HG03571 (cell line): Measurements from ENCODE around the gene RPS6KA5.

Source experiments
- ATAC-seq: cut with Tn5 transposase; IDR thresholded peaks from one replicate; pipeline ENCODE4 v1.9.1; 2021; ENCODE audit not compliant: unreplicated experiment

Gene RPS6KA5

DNA sequence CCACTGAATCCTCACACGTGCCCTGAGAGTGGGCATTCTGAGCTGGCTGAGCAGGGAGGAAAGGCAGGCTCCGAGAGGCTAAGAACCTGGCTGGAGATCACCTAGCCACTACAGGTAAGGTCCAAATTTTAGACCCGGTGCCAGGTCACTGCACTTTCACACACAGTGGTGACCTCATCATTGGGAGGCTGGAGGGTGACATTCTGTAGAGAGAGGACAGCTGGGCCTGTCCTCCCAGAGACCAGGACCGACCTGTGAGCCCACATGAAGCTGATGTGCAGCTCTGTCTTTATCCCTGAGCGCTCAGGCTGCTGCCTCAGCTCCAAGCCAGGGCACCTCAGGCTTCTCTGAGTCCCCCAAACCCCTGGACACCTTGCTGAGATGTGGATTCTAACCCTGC is 248.3 kb downstream of the RPS6KA5 start:
- no peak for ATAC-seq

DNA sequence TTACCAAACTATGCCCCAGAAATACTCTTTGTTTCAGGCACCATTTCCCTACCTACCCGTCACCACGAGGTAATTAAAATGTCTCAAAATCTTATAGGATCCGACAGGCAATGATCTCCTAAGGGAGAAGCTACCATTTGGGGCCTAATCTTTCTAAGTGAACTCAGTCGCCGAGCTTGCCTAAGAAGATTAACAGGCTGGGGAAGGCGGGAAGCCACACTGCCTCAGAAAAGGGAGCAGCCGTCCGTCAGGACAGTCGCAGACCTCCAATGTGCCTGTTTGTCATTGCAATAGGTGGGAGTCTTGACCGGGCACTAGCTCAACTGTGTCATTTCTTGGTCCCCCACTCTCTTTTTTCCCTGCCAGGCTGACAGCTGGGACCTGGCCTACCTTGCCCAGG is 248.8 kb downstream of the RPS6KA5 start:
- ATAC-seq, result no peak

DNA sequence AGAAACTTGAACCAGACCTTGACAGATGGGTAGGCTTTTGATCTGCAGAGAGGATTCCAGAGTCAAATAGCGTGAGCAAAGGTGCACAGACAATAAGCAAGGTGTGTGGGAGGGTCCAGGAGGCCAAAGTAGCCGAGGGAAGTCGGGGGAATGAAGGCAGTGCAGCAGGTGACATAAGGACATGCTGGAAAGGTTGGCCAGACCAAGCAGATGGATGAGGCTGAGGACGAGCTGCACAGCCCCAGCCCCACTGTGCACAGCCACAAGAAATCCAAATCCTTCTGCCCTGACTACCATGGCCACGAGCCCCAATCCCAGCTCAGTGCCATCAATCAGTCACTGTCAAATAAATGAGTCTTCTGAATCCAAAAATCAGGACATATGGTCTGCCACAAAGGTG is 249.6 kb downstream of the RPS6KA5 start:
- ATAC-seq, result no peak

DNA sequence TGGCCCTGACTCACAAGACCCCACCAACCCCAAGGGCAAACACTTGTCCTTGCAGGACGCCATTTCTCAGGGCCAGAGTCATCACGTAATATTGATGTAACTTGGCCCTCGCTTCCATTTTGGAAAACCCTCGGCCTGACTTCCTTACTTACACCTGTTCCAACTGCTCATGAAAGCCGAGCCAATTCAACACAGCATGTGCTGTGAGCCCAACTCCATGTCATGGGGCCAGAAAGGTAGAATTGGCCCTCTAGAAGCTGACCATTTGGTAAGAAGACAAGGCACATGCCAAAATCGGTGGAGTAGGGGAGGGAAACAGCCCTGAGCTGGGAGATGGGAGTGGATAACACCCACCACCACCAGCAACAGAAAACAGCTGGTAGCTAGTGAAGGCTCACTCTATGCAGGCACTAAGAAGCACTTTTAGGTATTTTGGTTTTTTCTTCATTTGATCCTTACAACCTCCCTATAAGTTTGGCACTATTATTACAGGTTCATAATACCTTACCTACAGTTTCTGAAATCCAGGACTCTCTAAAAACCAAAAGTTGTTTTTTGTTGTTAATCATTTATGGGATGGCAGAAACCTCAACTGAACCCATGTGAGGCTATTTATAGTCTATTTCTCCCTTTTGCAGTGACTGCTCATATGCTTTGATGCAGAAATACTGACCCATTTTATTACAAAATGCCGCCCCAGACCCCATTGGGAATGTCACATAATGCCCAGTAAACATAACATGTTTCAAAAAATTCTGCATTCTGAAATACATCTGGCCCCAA is 250.7 kb downstream of the RPS6KA5 start:
- ATAC-seq, result no peak

DNA sequence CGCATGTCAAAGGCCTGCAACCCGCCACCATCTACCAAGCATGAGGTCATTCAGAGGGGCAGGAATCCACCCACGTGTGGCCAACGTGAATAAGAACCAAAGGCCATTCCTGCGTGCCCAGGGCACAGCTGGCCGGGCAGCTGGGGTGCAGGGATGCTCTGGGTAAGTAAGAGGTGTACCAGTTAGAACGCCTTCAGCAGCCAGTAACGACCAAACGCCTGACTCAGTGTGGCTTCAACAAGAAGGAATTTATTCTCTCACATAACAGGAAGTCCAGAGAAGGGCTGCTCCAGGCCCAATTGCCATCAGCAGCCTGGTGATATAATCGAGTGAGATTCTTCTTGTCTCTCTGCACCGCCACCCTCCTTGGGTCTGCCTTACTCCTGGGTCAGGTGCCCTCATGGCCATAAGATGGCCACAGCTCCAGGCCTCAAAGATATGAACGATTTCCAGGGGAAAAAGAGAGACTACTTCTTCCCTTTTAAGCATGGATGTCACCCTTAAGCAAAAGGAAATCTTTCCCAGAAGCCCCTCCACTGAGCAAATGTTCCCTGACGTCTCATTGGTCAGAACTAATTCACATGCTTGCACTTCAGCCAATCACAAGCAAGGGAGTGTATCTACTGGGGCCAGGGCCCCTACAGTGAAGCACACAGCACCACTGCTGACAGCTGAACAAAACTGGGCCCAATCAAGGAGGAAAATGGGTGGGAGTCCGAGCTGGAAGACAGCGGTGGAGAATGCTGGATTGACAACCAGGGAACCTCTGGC is 251.5 kb downstream of the RPS6KA5 start:
- no peak for ATAC-seq

GRCh38 chr14:90807060-90807459 is 253.4 kb downstream of the RPS6KA5 start:
- ATAC-seq, result no peak

DNA sequence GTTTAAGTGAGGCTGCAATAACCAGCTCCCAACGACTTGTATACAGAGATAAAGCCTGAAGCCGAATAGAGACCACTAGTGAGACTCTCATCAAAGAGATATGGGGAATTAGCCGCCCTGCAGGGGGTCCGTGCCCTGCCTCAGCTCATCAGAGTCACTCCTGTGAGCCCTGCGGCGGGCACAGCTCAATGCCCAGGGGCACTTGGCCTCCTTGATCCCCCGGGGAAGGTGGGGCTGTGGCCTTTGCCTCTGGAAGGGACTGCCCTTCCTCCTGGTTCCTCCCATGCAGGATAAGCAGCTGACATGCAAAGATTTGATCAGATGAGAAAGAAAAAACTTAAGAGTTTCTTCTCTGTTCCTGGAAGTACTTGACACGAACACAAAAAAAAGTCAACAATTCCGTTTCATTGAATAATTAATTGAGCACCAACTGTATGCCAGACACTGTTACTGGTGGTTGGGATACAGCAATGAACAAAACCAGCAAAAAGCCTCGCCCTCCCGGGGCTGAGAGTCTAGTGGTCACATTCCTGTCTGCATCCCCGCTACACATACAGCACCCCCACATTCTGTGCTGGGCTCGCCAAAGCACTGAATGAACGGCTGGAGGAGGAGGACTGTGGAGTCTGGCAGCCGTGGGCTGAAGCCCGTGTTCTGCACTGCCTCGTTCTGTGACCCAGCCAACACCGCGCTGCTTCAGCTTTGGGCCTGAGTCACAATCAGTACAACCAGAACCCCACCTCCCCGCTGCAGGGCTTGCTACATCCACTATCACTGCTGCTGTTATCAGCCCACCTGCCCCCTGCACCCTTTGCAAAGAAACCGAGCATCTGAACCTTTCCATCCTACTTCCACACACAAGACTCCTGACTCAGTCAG is 254.5 kb downstream of the RPS6KA5 start:
- ATAC-seq, result no peak

GRCh38 chr14:90805084-90805391 is 255.4 kb downstream of the RPS6KA5 start:
- ATAC-seq, result no peak

GRCh38 chr14:90804292-90805083 is 256.0 kb downstream of the RPS6KA5 start:
- no peak for ATAC-seq

DNA sequence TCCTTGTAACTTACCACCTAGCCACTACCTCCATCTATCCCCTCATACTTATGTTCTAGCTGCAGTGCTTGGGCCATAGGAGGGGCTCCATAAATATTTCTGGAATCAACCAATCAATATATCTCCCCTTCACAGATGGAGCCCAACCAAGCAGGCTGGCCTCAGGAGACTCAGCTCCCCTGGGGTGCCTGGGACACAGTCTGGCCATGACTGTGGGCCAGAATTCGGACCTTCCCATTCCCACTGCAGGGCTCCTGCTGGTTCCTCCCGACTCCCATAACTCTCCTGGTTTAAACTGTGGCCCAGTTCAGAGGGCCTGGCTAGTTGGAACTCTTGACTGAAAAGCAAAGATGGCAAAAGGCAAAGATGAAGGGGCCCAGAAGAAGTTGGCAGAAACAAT is 257.2 kb downstream of the RPS6KA5 start:
- no peak for ATAC-seq

DNA sequence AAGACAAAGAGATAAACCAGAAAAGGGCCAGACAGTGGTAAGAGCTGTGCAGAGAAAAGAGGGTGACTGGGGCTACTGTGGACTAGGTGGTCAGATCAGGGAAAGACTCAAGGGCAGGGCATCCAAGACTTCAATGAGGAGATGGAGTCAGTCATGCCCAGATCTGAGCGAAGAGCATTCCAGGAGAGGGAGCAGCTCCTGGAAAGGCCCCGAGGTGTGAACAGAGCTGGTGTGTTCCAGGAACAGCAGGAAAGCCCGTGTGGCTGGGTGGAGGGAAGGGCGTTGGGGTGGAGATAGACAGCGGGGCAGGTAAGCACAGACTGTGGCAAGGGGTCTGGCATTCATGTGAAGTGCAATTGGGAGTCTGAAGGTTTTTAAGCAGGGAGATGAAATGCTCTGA is 261.0 kb downstream of the RPS6KA5 start:
- no peak for ATAC-seq

DNA sequence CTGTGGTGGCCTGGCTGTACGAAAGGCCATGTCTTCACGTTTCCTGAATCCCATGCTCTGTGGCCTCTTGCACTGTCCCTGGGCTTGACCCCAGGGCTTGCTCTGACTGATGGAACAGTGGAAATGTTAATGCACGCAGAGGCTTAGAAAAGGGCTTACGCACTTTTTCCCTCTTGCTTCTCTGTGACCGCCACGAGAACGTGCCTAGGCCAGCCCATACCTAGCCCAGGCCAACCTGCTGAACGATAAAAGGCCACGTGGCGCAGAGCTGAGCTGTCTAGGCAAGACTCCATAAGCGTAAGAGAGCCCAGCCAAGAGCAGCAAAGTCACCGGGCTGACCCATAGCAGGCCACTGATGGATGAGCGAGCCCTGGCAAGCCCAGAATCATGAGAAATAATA is 262.5 kb downstream of the RPS6KA5 start:
- ATAC-seq, result no peak
